ENCODE results near the gene CAPZA3. TPM values are rescaled to one million over a fixed set of nuclear protein-coding genes. Genes with fewer than 3 reads are reported as not detected.
"Not testable (repeated sequence)": the region's sequence is repeated elsewhere in the genome, so short reads cannot be mapped to it uniquely, and the experiment has no call there.

Gene CAPZA3, protein sequence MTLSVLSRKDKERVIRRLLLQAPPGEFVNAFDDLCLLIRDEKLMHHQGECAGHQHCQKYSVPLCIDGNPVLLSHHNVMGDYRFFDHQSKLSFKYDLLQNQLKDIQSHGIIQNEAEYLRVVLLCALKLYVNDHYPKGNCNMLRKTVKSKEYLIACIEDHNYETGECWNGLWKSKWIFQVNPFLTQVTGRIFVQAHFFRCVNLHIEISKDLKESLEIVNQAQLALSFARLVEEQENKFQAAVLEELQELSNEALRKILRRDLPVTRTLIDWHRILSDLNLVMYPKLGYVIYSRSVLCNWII
- total RNA-seq (2021) (not detected in 2 replicates), Bru-seq, nascent RNA (not detected), BruChase-seq, experiment 1, labeled RNA remaining after a 2-hour chase (not detected), BruChase-seq, experiment 2, labeled RNA remaining after a 6-hour chase (not detected)
- long read RNA-seq, result 0 reads

DNA sequence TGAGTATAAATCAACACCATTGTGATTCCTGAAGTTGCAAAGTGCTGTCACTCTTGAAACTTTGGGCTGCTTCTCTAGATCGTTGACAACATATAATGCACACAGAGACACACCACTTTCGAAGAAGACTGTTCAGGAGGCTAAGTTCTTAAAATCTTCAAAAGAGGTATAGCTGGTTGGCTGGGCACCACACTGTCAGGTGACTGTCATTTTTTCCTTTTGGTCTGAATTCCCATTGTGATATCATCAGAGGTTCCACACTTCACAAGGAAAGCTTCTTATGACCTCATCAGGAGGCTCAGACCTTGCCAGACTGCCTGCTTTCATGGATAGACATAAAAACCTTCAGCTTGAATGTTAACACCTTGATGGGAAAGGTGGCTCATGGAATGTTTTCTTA, at the start of gene CAPZA3, which contains the start of gene PLCZ1:
TSS of gene CAPZA3 (plus strand) at position 301 of the 400 bp plus-strand sequence. CDS start 150 bp downstream, outside the sequence.
TSS of gene PLCZ1 (minus strand) at position 194 of the 400 bp plus-strand sequence. CDS start 641 bp downstream, outside the sequence.
- no TSS peak for BruUV-seq (replicated peaks)
- POLR2A ChIA-PET (ENCODE audit: low non-redundant PET), result no interaction called here
- Histone ChIP-seq H3K4me1 (ENCODE audit: insufficient read depth, low read length, poor library complexity, severe bottlenecking) (no peaks in the 10 kb centered on the region), H3K9me3 (ENCODE audit: low read depth, low read length, poor library complexity, severe bottlenecking) (no peaks in the 10 kb centered on the region), H3K27ac (ENCODE audit: low read depth, low read length, poor library complexity, severe bottlenecking) (no peak within 1 kb of the TSS), H3K4me3 (ENCODE audit: low read depth, low read length, poor library complexity, severe bottlenecking) (no peak within 1 kb of the TSS), H3K27me3 (replicated peaks; ENCODE audit: insufficient read depth, low read depth, low read length, poor library complexity) (no peaks in the 10 kb centered on the region), H3K36me3 (ENCODE audit: insufficient read depth, low read length, poor library complexity, severe bottlenecking) (no peaks in the 10 kb centered on the region)
- intact Hi-C loops (cut with micrococcal nuclease; ENCODE audit: unreplicated experiment), result no loop called here
- DNase-seq (ENCODE audit: low spot score), result no peak
- TF ChIP-seq, protein P1, sequence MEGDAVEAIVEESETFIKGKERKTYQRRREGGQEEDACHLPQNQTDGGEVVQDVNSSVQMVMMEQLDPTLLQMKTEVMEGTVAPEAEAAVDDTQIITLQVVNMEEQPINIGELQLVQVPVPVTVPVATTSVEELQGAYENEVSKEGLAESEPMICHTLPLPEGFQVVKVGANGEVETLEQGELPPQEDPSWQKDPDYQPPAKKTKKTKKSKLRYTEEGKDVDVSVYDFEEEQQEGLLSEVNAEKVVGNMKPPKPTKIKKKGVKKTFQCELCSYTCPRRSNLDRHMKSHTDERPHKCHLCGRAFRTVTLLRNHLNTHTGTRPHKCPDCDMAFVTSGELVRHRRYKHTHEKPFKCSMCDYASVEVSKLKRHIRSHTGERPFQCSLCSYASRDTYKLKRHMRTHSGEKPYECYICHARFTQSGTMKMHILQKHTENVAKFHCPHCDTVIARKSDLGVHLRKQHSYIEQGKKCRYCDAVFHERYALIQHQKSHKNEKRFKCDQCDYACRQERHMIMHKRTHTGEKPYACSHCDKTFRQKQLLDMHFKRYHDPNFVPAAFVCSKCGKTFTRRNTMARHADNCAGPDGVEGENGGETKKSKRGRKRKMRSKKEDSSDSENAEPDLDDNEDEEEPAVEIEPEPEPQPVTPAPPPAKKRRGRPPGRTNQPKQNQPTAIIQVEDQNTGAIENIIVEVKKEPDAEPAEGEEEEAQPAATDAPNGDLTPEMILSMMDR (conservative IDR thresholded peaks at IDR 0.05; ENCODE audit: low read depth, low read length), result no peak
- TF ChIP-seq EZH2 (IDR thresholded peaks at IDR 0.05; ENCODE audit: borderline replicate concordance, low read depth, low read length, poor library complexity, severe bottlenecking), result no peak
- CTCF ChIA-PET, result no interaction called here

DNA sequence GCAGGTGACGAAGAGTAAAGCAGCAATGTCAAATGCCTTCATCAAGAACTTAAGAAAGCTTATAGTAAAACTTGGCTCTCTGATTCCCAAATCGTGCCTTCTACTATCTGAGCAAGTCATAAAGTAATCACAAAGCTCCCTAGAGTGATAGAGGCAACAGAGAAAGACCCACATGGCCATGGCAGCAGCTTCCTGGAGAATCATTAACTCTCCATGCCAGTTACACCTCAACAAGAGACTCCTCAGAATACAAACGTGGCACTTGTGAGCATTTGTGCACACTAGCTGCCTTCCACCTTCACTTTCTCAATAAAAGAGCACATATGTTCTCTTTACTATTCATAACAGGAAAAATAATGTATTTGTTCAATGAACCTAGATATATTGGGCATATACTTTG, 48.1 kb upstream of the CAPZA3 start:
- POLR2A ChIA-PET (ENCODE audit: low non-redundant PET), result no interaction called here
- DNase-seq (ENCODE audit: low spot score), result no peak
- Histone ChIP-seq H3K4me3 (ENCODE audit: low read depth, low read length, poor library complexity, severe bottlenecking) (no peak overlapping the region), H3K27me3 (replicated peaks; ENCODE audit: insufficient read depth, low read depth, low read length, poor library complexity) (no peaks in the 10 kb centered on the region), H3K9me3 (ENCODE audit: low read depth, low read length, poor library complexity, severe bottlenecking) (no peaks in the 10 kb centered on the region), H3K36me3 (ENCODE audit: insufficient read depth, low read length, poor library complexity, severe bottlenecking) (no peaks in the 10 kb centered on the region), H3K27ac (ENCODE audit: low read depth, low read length, poor library complexity, severe bottlenecking) (no peak overlapping the region), H3K4me1 (ENCODE audit: insufficient read depth, low read length, poor library complexity, severe bottlenecking) (no peaks in the 10 kb centered on the region)
- BruUV-seq (replicated peaks), result no TSS peak
- TF ChIP-seq, protein P1 (conservative IDR thresholded peaks at IDR 0.05; ENCODE audit: low read depth, low read length), result no peak
- TF ChIP-seq EZH2 (IDR thresholded peaks at IDR 0.05; ENCODE audit: borderline replicate concordance, low read depth, low read length, poor library complexity, severe bottlenecking), result no peak
- CTCF ChIA-PET, result no interaction called here
- intact Hi-C loops (cut with micrococcal nuclease; ENCODE audit: unreplicated experiment), result no loop called here

DNA sequence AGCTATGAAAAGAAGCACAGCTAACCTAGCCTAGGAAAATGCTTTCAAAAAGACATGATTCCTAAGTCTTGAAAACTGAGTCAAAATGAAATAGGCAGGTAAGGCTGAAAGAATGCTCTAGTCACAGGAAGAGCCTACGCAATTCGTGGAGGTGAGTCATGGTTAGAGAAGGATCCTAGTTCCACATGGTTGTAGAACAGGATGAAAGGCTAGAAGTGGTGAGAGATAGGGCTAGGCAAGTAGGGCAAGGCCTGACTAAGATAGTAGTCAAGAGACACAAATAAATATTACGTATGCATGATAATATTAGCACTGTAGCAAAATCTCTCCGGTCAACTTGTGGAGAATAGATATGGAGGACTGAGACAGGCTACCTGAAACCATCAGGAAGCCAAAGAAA, 47.3 kb upstream of the CAPZA3 start:
- Histone ChIP-seq H3K9me3 (ENCODE audit: low read depth, low read length, poor library complexity, severe bottlenecking) (no peaks in the 10 kb centered on the region), H3K4me1 (ENCODE audit: insufficient read depth, low read length, poor library complexity, severe bottlenecking) (no peaks in the 10 kb centered on the region), H3K27ac (ENCODE audit: low read depth, low read length, poor library complexity, severe bottlenecking) (no peak overlapping the region), H3K27me3 (replicated peaks; ENCODE audit: insufficient read depth, low read depth, low read length, poor library complexity) (no peaks in the 10 kb centered on the region), H3K36me3 (ENCODE audit: insufficient read depth, low read length, poor library complexity, severe bottlenecking) (no peaks in the 10 kb centered on the region), H3K4me3 (ENCODE audit: low read depth, low read length, poor library complexity, severe bottlenecking) (no peak overlapping the region)
- no TSS peak for BruUV-seq (replicated peaks)
- intact Hi-C loops (cut with micrococcal nuclease; ENCODE audit: unreplicated experiment), result no loop called here
- DNase-seq (ENCODE audit: low spot score), result no peak
- POLR2A ChIA-PET (ENCODE audit: low non-redundant PET), result no interaction called here
- CTCF ChIA-PET, result no interaction called here
- no peak for TF ChIP-seq EZH2 (IDR thresholded peaks at IDR 0.05; ENCODE audit: borderline replicate concordance, low read depth, low read length, poor library complexity, severe bottlenecking)
- TF ChIP-seq, protein P1 (conservative IDR thresholded peaks at IDR 0.05; ENCODE audit: low read depth, low read length), result no peak

DNA sequence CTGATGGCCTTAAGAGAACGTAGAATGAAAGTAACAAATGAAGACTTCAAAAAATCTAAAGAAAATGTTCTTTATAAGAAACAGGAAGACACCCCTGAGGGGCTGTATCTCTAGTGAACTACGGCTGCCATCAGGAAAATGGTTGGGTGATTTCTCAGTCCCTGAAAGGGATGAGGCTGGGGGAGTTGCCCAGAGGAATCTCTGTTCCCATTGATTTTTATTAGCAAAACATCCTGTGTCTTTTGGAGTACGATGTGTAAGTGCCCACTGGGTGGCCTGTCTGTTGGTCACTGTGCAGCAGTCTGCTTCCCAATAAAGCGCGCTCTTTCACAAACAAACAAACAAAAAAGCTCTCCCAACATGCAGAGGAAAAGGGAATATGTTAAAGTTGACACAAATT, 43.9 kb upstream of the CAPZA3 start:
- intact Hi-C loops (cut with micrococcal nuclease; ENCODE audit: unreplicated experiment); H3K36me3 ChIP-seq (ENCODE audit: insufficient read depth, low read length, poor library complexity, severe bottlenecking); H3K27ac ChIP-seq (ENCODE audit: low read depth, low read length, poor library complexity, severe bottlenecking); H3K27me3 ChIP-seq (replicated peaks; ENCODE audit: insufficient read depth, low read depth, low read length, poor library complexity); H3K4me1 ChIP-seq (ENCODE audit: insufficient read depth, low read length, poor library complexity, severe bottlenecking); DNase-seq (ENCODE audit: low spot score); H3K4me3 ChIP-seq (ENCODE audit: low read depth, low read length, poor library complexity, severe bottlenecking); H3K9me3 ChIP-seq (ENCODE audit: low read depth, low read length, poor library complexity, severe bottlenecking); BruUV-seq (replicated peaks); CTCF ChIA-PET; POLR2A ChIA-PET (ENCODE audit: low non-redundant PET): not testable (repeated sequence)

Measured in A673 (cell line).